OCI-LY1 (cell line): Measurements from ENCODE around the gene AP3D1.

Source experiments
- CTCF ChIP-seq: fragments of 200-600 bp; sonication (generic), shearing (Covaris generic); IDR thresholded peaks from 2 replicates; pipeline ENCODE4 v1.5.1; 2017; ENCODE audit warnings: mild to moderate bottlenecking, antibody characterized with exemption, low read length, moderate library complexity, mixed read lengths
- EZH2 ChIP-seq: fragments of 200-600 bp; sonication (generic), shearing (Covaris generic); IDR thresholded peaks from 2 replicates; pipeline ENCODE4 v1.8.0; 2017; ENCODE audit warnings: borderline replicate concordance, mixed run types, mild to moderate bottlenecking, antibody characterized with exemption, low read length, moderate library complexity, mixed read lengths

GRCh38 chr19:2089001-2089711 is 62.2 kb downstream of the AP3D1 start:
- TF ChIP-seq CTCF (no peak), EZH2 (no peak)
